ENCODE measurements around the gene MINDY4.

- TF ChIP-seq TAF1 (IDR thresholded peaks at IDR 0.05; ENCODE audit: low read depth, low read length) (no peak), POLR2A (IDR thresholded peaks at IDR 0.05; ENCODE audit: low read depth, low read length) (no peak)
These were observed 19.9 kb downstream of the MINDY4 start for GRCh38 chr7:30791114-30791513.

Measured in GM12891 (cell line).